Measurements from ENCODE around the gene CD5L.

DNA sequence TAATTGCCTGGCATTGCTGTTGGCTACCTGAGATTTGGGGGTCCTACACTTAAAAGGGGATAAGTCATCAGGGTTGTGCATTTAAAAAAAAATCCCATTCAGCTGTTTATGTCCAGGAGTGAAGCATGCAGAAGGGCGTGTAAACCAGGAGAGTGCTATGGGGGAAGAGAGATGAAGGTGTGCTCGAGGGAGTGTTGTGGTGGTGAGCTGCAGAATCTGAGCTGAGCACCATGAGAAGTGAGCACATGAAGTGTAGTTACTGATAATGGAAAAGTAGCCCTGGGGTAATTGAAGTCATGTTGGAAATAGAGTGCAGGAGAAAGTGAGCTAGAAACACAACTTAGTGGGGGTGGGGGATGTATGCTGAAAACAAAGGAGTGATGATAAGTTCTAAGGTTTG, 22.4 kb downstream of the CD5L start:
- TF ChIP-seq, protein P1, sequence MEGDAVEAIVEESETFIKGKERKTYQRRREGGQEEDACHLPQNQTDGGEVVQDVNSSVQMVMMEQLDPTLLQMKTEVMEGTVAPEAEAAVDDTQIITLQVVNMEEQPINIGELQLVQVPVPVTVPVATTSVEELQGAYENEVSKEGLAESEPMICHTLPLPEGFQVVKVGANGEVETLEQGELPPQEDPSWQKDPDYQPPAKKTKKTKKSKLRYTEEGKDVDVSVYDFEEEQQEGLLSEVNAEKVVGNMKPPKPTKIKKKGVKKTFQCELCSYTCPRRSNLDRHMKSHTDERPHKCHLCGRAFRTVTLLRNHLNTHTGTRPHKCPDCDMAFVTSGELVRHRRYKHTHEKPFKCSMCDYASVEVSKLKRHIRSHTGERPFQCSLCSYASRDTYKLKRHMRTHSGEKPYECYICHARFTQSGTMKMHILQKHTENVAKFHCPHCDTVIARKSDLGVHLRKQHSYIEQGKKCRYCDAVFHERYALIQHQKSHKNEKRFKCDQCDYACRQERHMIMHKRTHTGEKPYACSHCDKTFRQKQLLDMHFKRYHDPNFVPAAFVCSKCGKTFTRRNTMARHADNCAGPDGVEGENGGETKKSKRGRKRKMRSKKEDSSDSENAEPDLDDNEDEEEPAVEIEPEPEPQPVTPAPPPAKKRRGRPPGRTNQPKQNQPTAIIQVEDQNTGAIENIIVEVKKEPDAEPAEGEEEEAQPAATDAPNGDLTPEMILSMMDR (IDR thresholded peaks at IDR 0.05), result no peak
- TF ChIP-seq EZH2 (IDR thresholded peaks at IDR 0.05) (no peak), EZH2phosphoT487 (IDR thresholded peaks at IDR 0.05) (no peak)
